HK-2 (cell line): Measurements from ENCODE around the gene RHOBTB3.
"Not testable (repeated sequence)": the region's sequence is repeated elsewhere in the genome, so short reads cannot be mapped to it uniquely, and the experiment has no call there.

ENCODE experiments used
- DNase-seq: peaks from one replicate; pipeline ENCODE4 v3.0.0-alpha.2; 2018; ENCODE audit not compliant: unreplicated experiment

Gene RHOBTB3

GRCh38 chr5:95730730-95731570 lies at the start of gene RHOBTB3:
Gene RHOBTB3 (plus strand): TSS chr5:95731336. CDS start chr5:95731683, 347 bp downstream.
- DNase-seq: peak; percentile 85

- DNase-seq: no peak
Measured at GRCh38 chr5:95682891-95683290, 48.2 kb upstream of the RHOBTB3 start, which contains the start of gene SPATA9. Gene SPATA9 (minus strand): TSS chr5:95682991. CDS start chr5:95682854, 137 bp downstream.

- DNase-seq: no peak
Measured at GRCh38 chr5:95684361-95684760, 46.8 kb upstream of the RHOBTB3 start.

GRCh38 chr5:95686651-95687050 lies 44.5 kb upstream of the RHOBTB3 start:
- DNase-seq: no peak

- DNase-seq: no peak
Measured at GRCh38 chr5:95689680-95690079, 41.5 kb upstream of the RHOBTB3 start.

- no peak for DNase-seq
Measured at GRCh38 chr5:95690333-95690732, 40.8 kb upstream of the RHOBTB3 start.

- DNase-seq: no peak
Measured at GRCh38 chr5:95697781-95698681, 33.1 kb upstream of the RHOBTB3 start.

- no peak for DNase-seq
Measured at GRCh38 chr5:95699337-95699736, 31.8 kb upstream of the RHOBTB3 start.

- DNase-seq: no peak
Measured at GRCh38 chr5:95701074-95701473, 30.1 kb upstream of the RHOBTB3 start.

- no peak for DNase-seq
Measured at GRCh38 chr5:95704150-95704549, 27.0 kb upstream of the RHOBTB3 start.

GRCh38 chr5:95706196-95706595 lies 24.9 kb upstream of the RHOBTB3 start:
- not testable (repeated sequence) for DNase-seq

GRCh38 chr5:95707055-95707454 lies 24.1 kb upstream of the RHOBTB3 start:
- no peak for DNase-seq

- not testable (repeated sequence) for DNase-seq
Measured at GRCh38 chr5:95707534-95708188, 23.5 kb upstream of the RHOBTB3 start.

- DNase-seq: no peak
Measured at GRCh38 chr5:95708876-95709275, 22.3 kb upstream of the RHOBTB3 start.

- DNase-seq: no peak
Measured at GRCh38 chr5:95709967-95710650, 21.0 kb upstream of the RHOBTB3 start.

- DNase-seq: not testable (repeated sequence)
Measured at GRCh38 chr5:95710651-95711500, 20.3 kb upstream of the RHOBTB3 start.

GRCh38 chr5:95711501-95712346 lies 19.4 kb upstream of the RHOBTB3 start:
- DNase-seq: no peak

- peak; percentile 80 for DNase-seq
Measured at GRCh38 chr5:95712347-95712958, 18.7 kb upstream of the RHOBTB3 start.

GRCh38 chr5:95713246-95713645 lies 17.9 kb upstream of the RHOBTB3 start:
- not testable (repeated sequence) for DNase-seq
